BJ (cell line): Measurements from ENCODE around the gene PNPLA1. TPM values are rescaled to one million over a fixed set of nuclear protein-coding genes. Genes with fewer than 3 reads are reported as not detected.

Source experiments
- CTCF ChIA-PET: fragments of 350-600 bp; formaldehyde crosslinking; extraction: SDS; loops from one replicate; lab custom pipeline; 2021; ENCODE audit warnings: antibody characterized with exemption, inconsistent platforms; lab: Yijun Ruan, JAX
- POLR2A ChIA-PET: fragments of 300-600 bp; sonication (Branson Sonifier 250); formaldehyde crosslinking; extraction: SDS; loops from one replicate; lab custom pipeline; 2021; ENCODE audit warnings: antibody characterized with exemption; lab: Charles Lee
- DNase-seq: peaks from one replicate; pipeline ENCODE4 v3.0.0-alpha.2; 2011; ENCODE audit warnings: low read depth
- H3K27me3 ChIP-seq: 2 replicates; pipeline ENCODE4 v1.6.0; 2011; ENCODE audit warnings: low read length; ENCODE audit not compliant: control insufficient read depth, insufficient read depth
- H3K36me3 ChIP-seq: 2 replicates; pipeline ENCODE4 v1.5.1; 2011; ENCODE audit warnings: low read length; ENCODE audit not compliant: control insufficient read depth, insufficient read depth
- H3K4me3 ChIP-seq: 2 replicates; pipeline ENCODE4 v1.5.1; 2011; ENCODE audit warnings: low read depth, mild to moderate bottlenecking, control low read depth, low read length
- polyA plus RNA-seq: library from polyadenylated mRNA; depleted of rRNA; stranded (reverse); fragments of >200 nt; gene quantifications from 2 replicates; pipeline ENCODE4 v1.2.3, GENCODE V29; 2011
- TF ChIP-seq, protein P1 (sequence below): IDR thresholded peaks from 2 replicates; pipeline ENCODE4 v1.5.1; 2011; ENCODE audit warnings: low read depth, mild to moderate bottlenecking, control low read depth, inconsistent platforms, low read length, moderate library complexity; ENCODE audit not compliant: insufficient read depth

The PNPLA1 gene
- polyA plus RNA-seq, 1 experiment: not detected

DNA sequence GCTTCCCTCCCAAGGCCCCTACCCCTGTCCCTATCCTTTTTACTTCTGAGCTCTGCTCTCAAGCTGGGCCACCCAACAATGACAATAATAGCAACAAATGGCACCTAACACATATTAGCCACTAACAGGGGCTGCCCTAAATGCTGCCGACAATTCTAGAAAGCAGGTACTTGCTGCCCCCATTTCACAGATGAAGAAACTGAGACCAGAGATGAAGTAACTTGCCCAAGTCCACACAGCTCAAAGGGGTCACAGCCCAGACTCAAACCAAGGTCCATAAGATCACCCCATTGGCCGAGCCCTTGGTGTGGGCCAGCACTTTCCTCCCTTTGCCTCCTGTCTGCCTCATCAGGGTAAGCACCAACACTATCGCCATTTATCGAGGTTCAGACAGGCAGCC, 54.9 kb downstream of the PNPLA1 start:
- H3K27me3 ChIP-seq: peaks cover 29% of the 10 kb centered on the region
- no peak for DNase-seq
- CTCF ChIA-PET: interaction anchor here (1.5 to 3.6 kb wide), 2 partner anchors 16 to 22 kb away, joined by 3 to 16 read pairs; no protein-coding TSS in a partner anchor
- H3K4me3 ChIP-seq: no peak overlapping the region
- TF ChIP-seq, protein P1, sequence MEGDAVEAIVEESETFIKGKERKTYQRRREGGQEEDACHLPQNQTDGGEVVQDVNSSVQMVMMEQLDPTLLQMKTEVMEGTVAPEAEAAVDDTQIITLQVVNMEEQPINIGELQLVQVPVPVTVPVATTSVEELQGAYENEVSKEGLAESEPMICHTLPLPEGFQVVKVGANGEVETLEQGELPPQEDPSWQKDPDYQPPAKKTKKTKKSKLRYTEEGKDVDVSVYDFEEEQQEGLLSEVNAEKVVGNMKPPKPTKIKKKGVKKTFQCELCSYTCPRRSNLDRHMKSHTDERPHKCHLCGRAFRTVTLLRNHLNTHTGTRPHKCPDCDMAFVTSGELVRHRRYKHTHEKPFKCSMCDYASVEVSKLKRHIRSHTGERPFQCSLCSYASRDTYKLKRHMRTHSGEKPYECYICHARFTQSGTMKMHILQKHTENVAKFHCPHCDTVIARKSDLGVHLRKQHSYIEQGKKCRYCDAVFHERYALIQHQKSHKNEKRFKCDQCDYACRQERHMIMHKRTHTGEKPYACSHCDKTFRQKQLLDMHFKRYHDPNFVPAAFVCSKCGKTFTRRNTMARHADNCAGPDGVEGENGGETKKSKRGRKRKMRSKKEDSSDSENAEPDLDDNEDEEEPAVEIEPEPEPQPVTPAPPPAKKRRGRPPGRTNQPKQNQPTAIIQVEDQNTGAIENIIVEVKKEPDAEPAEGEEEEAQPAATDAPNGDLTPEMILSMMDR: no peak
- POLR2A ChIA-PET: no interaction called here
- no peaks in the 10 kb centered on the region for H3K36me3 ChIP-seq

DNA sequence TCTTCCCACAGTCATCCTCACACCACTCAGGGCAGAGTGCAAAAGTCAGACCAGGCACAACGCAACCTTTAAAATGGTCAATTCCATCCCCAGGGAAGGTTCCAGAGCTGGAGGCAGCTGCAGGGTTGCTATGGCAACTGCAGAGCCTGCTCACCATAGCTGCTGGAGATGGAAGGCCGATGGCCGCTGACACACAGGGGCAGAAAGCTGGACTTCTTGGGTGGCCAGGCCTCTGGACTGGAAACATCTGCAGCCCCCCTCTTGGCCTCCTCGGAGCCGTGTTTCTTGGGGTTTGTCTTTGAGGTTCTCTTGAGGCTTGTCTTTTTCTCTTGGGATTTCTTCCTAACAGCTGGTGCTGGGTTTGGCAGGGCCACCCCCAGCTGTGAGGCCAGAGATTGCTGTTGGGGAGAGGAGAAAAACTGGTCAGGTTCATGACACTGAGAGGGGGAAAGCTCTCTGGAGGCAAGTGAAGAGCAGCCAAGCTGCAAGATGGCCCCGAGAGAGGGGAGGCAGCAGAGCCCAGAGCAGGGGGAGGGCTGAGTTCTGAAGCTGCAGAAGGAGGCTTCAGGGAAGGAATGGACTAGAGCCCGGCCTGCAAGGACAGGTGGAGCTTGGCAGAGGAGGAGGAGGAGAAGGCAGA, 56.6 kb downstream of the PNPLA1 start:
- DNase-seq: no peak
- H3K27me3 ChIP-seq: peaks cover 32% of the 10 kb centered on the region
- H3K4me3 ChIP-seq: no peak overlapping the region
- CTCF ChIA-PET: interaction anchor here (1.0 to 3.6 kb wide), 2 partner anchors 14 to 24 kb away, joined by 4 to 16 read pairs; no protein-coding TSS in a partner anchor
- no peaks in the 10 kb centered on the region for H3K36me3 ChIP-seq
- TF ChIP-seq, protein P1: no peak
- POLR2A ChIA-PET: no interaction called here

DNA sequence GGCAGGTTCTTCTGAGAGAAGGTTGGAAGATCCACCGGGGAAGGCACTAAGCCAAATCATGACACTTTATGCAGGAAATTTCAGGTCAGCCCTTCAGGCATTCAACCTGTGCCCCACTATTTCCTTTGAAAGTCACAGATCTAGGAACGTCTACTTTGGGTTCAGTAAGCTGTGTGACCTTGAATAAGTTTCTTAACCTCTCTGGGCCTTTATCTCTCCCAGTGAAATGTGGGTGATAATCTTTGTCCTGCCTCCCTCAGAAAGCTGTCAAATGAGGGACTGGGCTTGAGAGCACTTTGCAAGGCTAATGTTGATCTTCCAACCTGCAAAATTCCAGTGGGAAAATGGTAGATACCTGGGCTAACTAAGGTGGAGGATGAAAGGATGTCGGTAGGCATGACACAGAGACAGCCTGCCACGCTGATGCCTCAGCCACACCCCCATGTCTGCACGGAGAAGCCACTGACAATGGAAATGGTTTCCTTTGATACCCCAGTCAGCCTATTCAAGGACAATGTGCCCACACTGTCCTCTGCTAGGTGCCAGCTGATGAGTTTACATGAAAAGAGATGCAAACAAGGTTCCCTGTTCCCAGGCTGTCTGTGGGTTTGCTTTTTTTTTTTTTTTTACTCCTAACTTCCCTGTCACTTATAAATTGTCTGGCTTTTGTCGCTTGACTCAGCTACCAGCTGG, 57.5 kb downstream of the PNPLA1 start:
- CTCF ChIA-PET: interaction anchor here (1.0 to 3.6 kb wide), 2 partner anchors 13 to 25 kb away, joined by 4 to 16 read pairs; no protein-coding TSS in a partner anchor
- no peak for DNase-seq
- Histone ChIP-seq H3K4me3 (no peak overlapping the region), H3K36me3 (no peaks in the 10 kb centered on the region), H3K27me3 (peaks cover 38% of the 10 kb centered on the region)
- POLR2A ChIA-PET: interaction anchor here (0.7 kb wide), 1 partner anchor 380 kb away, joined by 3 read pairs; no protein-coding TSS in a partner anchor
- TF ChIP-seq, protein P1: no peak

DNA sequence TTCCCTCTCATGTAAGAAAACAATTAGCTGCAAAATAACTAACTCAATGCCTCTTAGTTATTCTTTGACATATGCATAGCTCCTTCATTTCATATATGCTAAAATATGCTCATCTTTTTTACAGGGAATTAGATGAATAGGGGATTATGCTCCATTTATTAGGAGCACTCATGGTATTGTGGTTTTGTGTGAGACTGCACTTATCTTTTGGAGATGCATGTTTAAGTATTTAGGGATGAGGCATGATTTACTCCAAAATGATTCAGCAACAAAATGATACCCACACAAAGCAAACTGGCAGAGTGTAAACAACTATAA, 58.0 kb downstream of the PNPLA1 start:
- peaks cover 40% of the 10 kb centered on the region for H3K27me3 ChIP-seq
- H3K36me3 ChIP-seq: no peaks in the 10 kb centered on the region
- TF ChIP-seq, protein P1: no peak
- ChIA-PET CTCF (interaction anchor here (1.1 to 3.6 kb wide), 3 partner anchors 13 to 32 kb away, joined by 3 to 16 read pairs (median 6); no protein-coding TSS in a partner anchor), POLR2A (no interaction called here)
- H3K4me3 ChIP-seq: no peak overlapping the region
- no peak for DNase-seq

DNA sequence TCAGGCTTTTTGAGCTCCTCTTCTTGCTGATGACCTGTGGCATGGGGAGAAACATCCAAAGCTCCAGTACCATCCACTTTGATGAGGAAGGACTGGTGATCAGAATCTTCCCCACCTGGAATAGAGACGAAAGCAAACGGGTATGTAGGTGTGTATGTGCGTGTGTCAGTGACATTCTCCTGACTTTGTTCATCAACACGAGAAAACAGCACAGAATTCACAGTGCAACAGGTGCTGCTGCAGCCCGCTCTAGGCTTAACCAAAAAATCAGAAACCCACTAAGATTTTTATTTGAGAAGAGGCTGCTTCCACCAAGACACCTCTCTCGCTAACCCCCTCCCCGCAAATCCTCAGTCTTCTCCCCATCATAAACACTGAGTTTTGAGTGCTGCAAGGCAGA, 58.7 kb downstream of the PNPLA1 start:
- ChIA-PET POLR2A (no interaction called here), CTCF (interaction anchor here (0.8 to 3.7 kb wide), 6 partner anchors 11 to 31 kb away, joined by 3 to 20 read pairs (median 4); no protein-coding TSS in a partner anchor)
- no peak for DNase-seq
- H3K36me3 ChIP-seq: no peaks in the 10 kb centered on the region
- TF ChIP-seq, protein P1: no peak
- H3K4me3 ChIP-seq: no peak overlapping the region
- peaks cover 48% of the 10 kb centered on the region for H3K27me3 ChIP-seq
